RKO (cell line): ENCODE results near the gene GPN1.
"Not testable (repeated sequence)": the region's sequence is repeated elsewhere in the genome, so short reads cannot be mapped to it uniquely, and the experiment has no call there.

Source experiments
- DNase-seq: peaks from one replicate; pipeline ENCODE4 v3.0.0-alpha.2; 2016; ENCODE audit warnings: low spot score

Gene GPN1

DNA sequence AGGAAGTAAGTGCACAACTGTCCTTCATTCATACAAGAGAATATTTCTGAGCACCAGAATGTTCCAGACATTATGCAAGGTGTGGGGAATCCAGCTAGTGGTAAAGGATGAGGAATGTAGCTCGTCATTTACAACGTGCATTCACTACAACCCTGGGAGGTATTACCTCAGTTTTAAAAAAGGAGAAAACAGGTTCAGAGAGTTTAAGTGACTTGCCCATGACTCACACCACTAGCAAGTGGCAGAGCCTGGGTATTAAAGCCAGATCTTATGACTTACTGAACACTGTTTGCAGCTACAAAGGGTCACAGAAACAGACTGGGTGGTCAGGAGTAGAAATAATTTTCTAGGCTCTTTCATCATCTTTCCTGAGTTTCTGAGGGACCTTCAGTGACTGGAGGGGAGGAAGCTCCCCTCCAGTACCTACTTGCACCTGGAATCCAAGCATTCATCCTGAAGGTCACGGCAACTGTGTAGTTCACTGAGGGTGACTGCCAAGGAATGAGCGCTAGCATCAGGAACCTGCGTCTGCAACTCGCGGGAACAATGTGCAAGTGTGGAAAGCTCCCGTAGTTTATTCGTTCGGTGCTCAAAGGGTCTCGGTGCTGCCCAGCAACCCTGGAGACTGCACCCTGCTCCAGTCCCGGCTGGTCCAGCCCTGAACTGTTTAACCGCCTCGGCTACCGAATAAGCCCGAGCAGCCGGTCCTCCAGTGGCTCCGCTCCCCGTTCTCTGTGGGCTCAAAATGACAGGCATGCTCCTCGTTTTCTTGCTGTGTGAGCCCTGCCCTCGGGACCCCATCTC, 685 bp upstream of the GPN1 start:
- DNase-seq = peak; percentile 92

- DNase-seq = not testable (repeated sequence)
Measured at GRCh38 chr2:27630257-27630656, 1.4 kb downstream of the GPN1 start.

- no peak for DNase-seq
Measured at GRCh38 chr2:27634291-27634690, 5.4 kb downstream of the GPN1 start.

DNA sequence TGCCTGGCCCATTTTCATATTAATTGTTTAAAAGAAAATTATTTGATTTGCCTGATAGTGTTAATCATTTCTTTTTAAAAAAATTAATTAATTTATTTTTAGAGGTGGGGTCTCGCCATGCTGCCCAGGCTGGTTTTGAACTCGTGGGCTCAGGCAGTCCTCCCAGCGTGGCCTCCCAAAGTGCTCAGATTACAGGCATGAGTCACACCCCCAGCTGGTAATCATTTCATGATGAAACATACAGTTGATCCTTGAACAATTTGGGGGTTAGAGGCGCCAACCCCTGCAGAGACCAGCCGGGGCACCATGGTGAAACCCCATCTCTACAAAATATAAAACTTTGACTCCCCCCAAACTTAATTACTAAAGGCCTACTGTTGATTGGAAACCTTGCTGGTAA, 7.9 kb downstream of the GPN1 start:
- peak; percentile 38 for DNase-seq

- peak; percentile 83 for DNase-seq
Measured at GRCh38 chr2:27638037-27638637, 9.3 kb downstream of the GPN1 start.

- DNase-seq = no peak
Measured at GRCh38 chr2:27638709-27639108, 9.9 kb downstream of the GPN1 start.

GRCh38 chr2:27640722-27641245, 11.9 kb downstream of the GPN1 start:
- no peak for DNase-seq

DNA sequence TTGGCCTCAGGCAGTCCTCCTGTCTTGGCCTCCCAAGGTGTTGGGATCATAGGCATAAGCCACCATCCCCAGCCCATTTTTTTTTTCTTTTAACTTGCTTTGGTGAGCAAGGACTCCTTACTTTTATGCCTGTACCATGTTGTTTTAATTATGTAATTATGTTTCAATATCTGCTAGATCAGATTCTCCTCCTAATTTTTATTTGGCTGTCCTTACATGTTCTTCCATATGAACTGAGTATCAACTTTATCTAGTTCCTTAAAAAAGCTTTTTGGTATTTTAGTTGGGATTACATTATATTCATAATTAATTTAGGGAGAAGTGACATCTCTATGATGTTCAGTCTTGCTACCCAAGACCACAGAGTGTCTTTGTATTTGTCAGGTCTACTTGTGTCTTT, 16.3 kb downstream of the GPN1 start:
- DNase-seq = no peak

GRCh38 chr2:27647289-27647688, 18.4 kb downstream of the GPN1 start:
- DNase-seq = no peak

DNA sequence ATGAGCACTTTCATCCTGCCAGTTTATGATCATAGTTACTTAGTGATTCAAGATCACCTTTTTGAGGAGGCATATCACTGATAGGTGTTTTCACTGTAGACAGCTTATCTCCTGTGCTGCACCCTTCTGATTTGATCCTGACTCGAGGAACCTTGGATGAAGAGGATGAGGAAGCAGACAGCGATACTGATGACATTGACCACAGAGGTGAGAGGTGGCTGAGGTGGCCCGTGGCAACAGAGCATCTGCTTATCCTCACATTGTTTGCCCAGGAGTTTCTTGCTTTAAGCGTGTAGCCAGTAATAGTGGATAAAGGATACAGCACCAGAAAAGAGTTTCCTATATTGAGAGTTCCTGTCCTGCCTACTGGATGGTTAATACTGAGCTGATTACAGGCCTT, 18.9 kb downstream of the GPN1 start:
- no peak for DNase-seq

- no peak for DNase-seq
Measured at GRCh38 chr2:27651056-27651455, 22.2 kb downstream of the GPN1 start.

DNA sequence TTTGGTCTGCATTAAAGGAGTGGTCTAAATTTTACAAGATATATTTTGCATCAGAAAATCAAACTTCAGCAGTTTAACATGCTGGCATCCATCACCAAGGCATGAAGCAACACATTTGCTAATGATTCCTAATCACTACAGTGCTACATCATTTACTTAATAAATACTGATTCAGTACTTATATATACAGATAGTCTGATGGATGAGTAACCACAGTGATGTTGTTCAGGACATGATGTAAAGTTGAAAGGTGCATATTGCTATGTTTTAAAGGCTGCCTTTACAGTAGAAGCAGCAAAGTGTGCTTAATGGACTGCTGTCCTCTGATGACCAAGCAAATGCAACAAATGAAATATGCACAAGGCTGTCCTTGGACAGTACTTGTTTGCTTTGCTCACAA, 23.5 kb downstream of the GPN1 start:
- DNase-seq = no peak

DNA sequence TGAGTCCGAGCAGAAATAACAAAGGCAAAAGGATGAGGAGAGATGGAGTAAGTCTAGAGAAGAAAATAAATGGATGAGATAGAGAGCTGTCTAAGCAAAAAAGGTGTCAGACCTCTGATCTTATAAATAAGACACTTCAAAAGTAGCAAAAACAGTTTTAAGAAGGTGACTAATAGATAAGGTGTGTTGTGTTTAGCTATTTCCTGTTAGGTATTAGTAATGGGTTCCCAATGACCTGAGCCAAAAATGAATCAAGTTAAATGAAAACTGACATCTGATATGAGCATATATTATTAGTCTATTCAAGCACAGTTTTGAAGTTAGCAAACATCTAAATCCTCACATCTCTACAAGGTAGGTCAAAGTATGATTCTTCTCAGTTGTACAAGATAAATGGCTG, 23.9 kb downstream of the GPN1 start:
- no peak for DNase-seq

DNA sequence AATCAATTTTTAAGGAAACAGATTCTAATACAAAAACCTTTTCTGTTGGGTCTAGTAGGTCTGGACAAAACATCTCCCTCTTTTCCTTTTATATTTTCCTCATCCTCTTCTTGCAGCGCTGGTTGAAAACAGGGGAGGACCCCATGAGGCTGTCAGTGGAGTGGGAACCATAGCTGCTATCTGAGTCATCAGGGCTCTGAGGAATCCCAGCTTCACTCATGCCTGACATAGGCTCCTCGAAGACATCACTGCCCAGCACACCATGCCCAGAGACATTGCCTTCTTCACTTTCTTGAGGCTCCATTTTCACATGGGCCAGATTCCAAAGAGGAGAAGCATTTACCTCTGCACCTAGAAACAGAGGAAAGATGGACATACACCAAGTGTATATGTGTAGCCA, 24.5 kb downstream of the GPN1 start:
- DNase-seq = no peak

- no peak for DNase-seq
Measured at GRCh38 chr2:27655155-27655951, 26.5 kb downstream of the GPN1 start.

DNA sequence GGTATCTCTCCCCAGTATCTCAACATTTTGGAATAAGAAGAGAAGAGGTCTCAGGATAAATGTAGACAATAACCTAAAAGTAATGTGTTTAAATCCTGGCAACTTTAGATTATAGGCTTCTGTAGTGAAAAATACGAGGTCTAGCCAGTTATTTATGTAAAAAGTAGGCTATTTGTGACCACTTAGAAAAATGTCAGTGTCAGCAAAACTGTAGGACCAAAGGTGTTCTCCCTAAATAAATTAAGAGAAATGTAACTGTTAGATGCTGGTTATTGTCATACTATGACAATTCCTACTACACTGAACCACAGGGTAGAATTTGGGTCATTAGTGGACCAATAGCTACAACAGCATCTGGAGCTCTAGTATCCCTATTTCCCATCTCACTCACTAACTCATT, 32.5 kb downstream of the GPN1 start:
- no peak for DNase-seq

DNA sequence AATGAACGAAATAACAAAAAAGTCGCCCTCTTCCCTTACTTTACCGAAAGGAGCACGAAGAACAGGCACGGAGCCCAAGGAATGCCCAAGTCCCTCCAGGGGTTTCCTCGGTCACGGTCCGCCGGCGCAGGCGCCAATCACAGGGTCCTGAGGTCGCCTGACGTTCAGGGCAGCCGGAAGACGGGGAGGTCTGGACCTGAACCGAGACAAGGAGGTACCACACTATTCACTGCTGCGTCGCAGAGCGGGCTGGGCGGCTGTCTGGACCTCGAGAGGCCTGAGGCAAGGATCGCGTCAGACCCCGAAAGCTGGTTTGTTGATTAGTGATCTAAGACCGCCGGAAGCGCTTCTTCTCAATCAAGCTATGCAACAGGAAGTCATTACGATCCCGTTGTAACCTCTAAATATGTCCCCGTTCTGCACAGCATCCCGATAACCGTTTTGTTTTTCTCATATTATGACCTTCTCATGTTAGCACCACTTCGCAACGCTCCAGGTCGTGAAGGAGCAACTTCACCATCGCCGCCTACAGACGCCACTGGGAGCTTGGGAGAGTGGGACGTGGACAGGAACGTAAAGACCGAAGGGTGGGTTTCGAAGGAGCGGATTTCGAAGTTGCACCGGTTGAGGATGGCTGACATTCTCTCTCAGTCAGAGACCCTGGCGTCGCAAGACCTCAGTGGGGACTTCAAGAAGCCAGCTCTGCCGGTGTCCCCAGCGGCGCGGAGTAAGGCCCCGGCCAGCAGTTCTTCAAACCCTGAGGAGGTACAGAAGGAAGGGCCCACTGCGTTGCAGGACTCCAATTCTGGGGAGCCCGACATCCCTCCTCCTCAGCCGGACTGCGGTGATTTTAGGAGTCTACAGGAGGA, 34.7 kb downstream of the GPN1 start, which contains the start of the genes SLC4A1AP and SUPT7L:
Gene SLC4A1AP, plus strand, starts transcription at position 605 of the 869 bp plus-strand sequence. Its CDS starts 26 bp downstream, at position 631.
Gene SUPT7L, minus strand, starts transcription at position 330 of the 869 bp plus-strand sequence. CDS start 1,422 bp downstream, outside the sequence.
- DNase-seq = peak; percentile 89

DNA sequence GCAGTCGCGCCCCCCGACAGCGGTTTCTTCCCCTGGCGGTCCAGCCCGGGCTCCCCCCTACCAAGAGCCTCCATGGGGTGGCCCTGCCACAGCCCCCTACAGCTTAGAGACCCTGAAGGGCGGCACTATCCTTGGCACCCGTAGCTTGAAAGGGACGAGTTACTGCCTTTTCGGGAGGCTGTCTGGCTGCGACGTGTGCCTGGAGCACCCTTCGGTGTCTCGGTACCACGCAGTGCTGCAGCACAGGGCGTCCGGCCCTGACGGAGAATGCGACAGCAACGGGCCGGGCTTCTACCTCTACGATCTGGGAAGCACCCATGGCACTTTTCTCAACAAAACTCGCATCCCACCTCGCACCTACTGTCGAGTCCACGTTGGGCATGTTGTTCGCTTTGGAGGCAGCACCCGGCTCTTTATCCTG, 35.3 kb downstream of the GPN1 start:
- DNase-seq = peak; percentile 28

DNA sequence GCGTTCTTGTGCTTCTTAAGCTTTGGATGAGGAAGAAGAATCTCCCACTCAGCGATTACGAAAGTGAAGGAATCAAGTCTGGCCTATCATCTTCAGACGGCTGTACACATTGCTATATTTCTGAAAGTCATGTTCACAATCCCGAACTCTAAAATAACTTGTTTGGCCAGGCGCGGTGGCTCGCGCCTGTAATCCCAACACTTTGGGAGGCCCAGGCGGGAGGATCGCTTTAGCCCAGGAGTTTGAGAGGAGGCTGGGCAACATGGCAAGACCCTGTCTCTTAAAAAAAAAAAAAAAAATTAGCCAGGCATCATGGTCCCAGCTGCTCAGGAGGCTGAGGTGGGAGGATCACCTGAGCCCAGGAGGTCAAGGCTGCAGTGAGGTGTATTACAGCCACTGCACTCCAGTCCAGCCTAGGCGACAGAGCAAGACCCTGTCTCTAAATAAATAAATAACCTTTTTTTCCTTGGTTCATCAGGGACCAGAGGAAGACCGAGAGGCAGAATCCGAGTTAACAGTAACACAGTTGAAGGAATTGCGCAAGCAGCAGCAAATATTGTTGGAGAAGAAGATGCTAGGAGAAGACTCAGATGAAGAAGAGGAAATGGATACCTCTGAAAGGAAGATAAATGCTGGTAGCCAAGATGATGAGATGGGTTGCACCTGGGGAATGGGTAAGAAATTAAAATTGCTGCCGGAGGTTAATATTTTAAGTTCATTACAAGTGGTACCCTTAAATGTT, 35.9 kb downstream of the GPN1 start:
- no peak for DNase-seq

DNA sequence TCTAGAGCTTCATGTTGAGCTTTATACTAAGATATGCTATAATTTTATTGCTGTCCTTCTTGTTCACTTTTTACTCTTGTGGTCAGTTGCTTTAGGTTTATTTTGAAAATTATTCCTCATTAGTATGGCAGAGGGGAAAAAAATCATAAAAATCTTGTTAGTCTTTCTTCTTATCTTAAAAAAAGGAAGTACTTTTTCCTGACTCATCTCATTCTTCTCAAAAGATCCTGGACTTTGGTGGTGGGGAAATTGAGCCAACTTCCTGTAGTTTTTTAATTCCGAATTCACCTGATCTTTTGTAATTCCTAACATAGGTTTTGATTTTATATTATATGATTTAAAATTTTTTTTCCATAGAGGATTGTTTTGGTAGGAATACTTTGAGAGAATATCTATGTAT, 38.6 kb downstream of the GPN1 start:
- no peak for DNase-seq

GRCh38 chr2:27671235-27671634, 42.4 kb downstream of the GPN1 start:
- no peak for DNase-seq
